ENCODE results near the gene TRERF1. TPM values are rescaled to one million over a fixed set of nuclear protein-coding genes. Genes with fewer than 3 reads are reported as not detected.
A peak's percentile ranks its signal among the peaks of the same experiment; 100 is the strongest.
"Not testable (repeated sequence)": the region's sequence is repeated elsewhere in the genome, so short reads cannot be mapped to it uniquely, and the experiment has no call there.

TRERF1 gene
- total RNA-seq, 1 donor from 2014 or later: 20.6 TPM

- no peaks in the 10 kb centered on the region for H3K36me3 ChIP-seq
- no peak overlapping the region for H3K27ac ChIP-seq
- peaks cover 36% of the 10 kb centered on the region for H3K4me1 ChIP-seq
- intact Hi-C loops (cut with DNase I): no loop called here
- no peak overlapping the region for H3K4me3 ChIP-seq
- no peak for DNase-seq (ENCODE audit: extremely low spot score in 2 of 2)
- H3K9me3 ChIP-seq: no peaks in the 10 kb centered on the region
- TF ChIP-seq POLR2AphosphoS5 (IDR thresholded peaks at IDR 0.05; ENCODE audit: insufficient read depth in 1 of 2, low read depth in 1 of 2) (no peak), CTCF (IDR thresholded peaks at IDR 0.05) (no peak), POLR2A (IDR thresholded peaks at IDR 0.05) (no peak)
- no peaks in the 10 kb centered on the region for H3K27me3 ChIP-seq
These were observed 229.3 kb downstream of the TRERF1 start for GRCh38 chr6:42222448-42222847.

- H3K4me1 ChIP-seq: peaks cover 37% of the 10 kb centered on the region
- intact Hi-C loops (cut with DNase I): no loop called here
These were observed 230.2 kb downstream of the TRERF1 start for GRCh38 chr6:42221546-42221945.

GRCh38 chr6:42220807-42221206 lies 230.9 kb downstream of the TRERF1 start:
- peaks cover 34% of the 10 kb centered on the region for H3K4me1 ChIP-seq
- no peaks in the 10 kb centered on the region for H3K36me3 ChIP-seq
- H3K4me3 ChIP-seq: no peak overlapping the region
- H3K27ac ChIP-seq: no peak overlapping the region
- TF ChIP-seq POLR2AphosphoS5 (IDR thresholded peaks at IDR 0.05; ENCODE audit: insufficient read depth in 1 of 2, low read depth in 1 of 2) (no peak), POLR2A (IDR thresholded peaks at IDR 0.05) (no peak), CTCF (IDR thresholded peaks at IDR 0.05) (no peak)
- no peaks in the 10 kb centered on the region for H3K9me3 ChIP-seq
- intact Hi-C loops (cut with DNase I): no loop called here
- no peak for DNase-seq (ENCODE audit: extremely low spot score in 2 of 2)
- H3K27me3 ChIP-seq: no peaks in the 10 kb centered on the region

More at GRCh38 chr6:42221546-42221945, 230.2 kb downstream of the TRERF1 start:
- Histone ChIP-seq H3K36me3 (no peaks in the 10 kb centered on the region), H3K9me3 (no peaks in the 10 kb centered on the region), H3K27me3 (no peaks in the 10 kb centered on the region), H3K27ac (no peak overlapping the region), H3K4me3 (no peak overlapping the region)
- no peak for TF ChIP-seq POLR2A (IDR thresholded peaks at IDR 0.05)
- no peak for TF ChIP-seq CTCF (IDR thresholded peaks at IDR 0.05)
- no peak for TF ChIP-seq POLR2AphosphoS5 (IDR thresholded peaks at IDR 0.05; ENCODE audit: insufficient read depth in 1 of 2, low read depth in 1 of 2)
- no peak for DNase-seq (ENCODE audit: extremely low spot score in 2 of 2)

GRCh38 chr6:42217519-42218367 lies 234.0 kb downstream of the TRERF1 start, which contains the start of gene MRPS10:
TSS of gene MRPS10 (minus strand) at chr6:42217861. CDS start at chr6:42217849, 12 bp downstream.
- peaks cover 33% of the 10 kb centered on the region for H3K4me1 ChIP-seq
- no peak for DNase-seq (ENCODE audit: extremely low spot score in 2 of 2)
- TF ChIP-seq CTCF (IDR thresholded peaks at IDR 0.05) (no peak), POLR2A (IDR thresholded peaks at IDR 0.05) (peak in 1 of 2 donors; percentile 41), POLR2AphosphoS5 (IDR thresholded peaks at IDR 0.05; ENCODE audit: insufficient read depth in 1 of 2, low read depth in 1 of 2) (peak; percentile 90 to 98)
- peak within 1 kb of the TSS; percentile 80 to 82 for H3K4me3 ChIP-seq
- H3K36me3 ChIP-seq: peaks cover 0 to 11% of the 10 kb centered on the region in 2 donors
- H3K9me3 ChIP-seq: no peaks in the 10 kb centered on the region
- H3K27me3 ChIP-seq: no peaks in the 10 kb centered on the region
- intact Hi-C loops (cut with DNase I): loop anchor here (5.0 kb wide), 1 partner anchor 235 kb away; the partner anchor contains the start of gene TRERF1
- H3K27ac ChIP-seq: peak within 1 kb of the TSS; percentile 81

- Histone ChIP-seq H3K36me3 (peaks cover 0 to 16% of the 10 kb centered on the region in 2 donors), H3K4me1 (peaks cover 33% of the 10 kb centered on the region), H3K9me3 (no peaks in the 10 kb centered on the region), H3K4me3 (peak overlapping the region; percentile 80 to 82), H3K27me3 (no peaks in the 10 kb centered on the region), H3K27ac (peak overlapping the region; percentile 81)
- TF ChIP-seq POLR2A (IDR thresholded peaks at IDR 0.05) (no peak), POLR2AphosphoS5 (IDR thresholded peaks at IDR 0.05; ENCODE audit: insufficient read depth in 1 of 2, low read depth in 1 of 2) (no peak), CTCF (IDR thresholded peaks at IDR 0.05) (no peak)
- no peak for DNase-seq (ENCODE audit: extremely low spot score in 2 of 2)
- intact Hi-C loops (cut with DNase I): loop anchor here (5.0 kb wide), 1 partner anchor 235 kb away; the partner anchor contains the start of gene TRERF1
These were observed 234.6 kb downstream of the TRERF1 start for GRCh38 chr6:42217157-42217518.

- intact Hi-C loops (cut with DNase I): loop anchor here (5.0 kb wide), 1 partner anchor 236 kb away; the partner anchor contains the start of gene TRERF1
- H3K27me3 ChIP-seq; DNase-seq (ENCODE audit: extremely low spot score in 2 of 2); H3K27ac ChIP-seq; H3K9me3 ChIP-seq: not testable (repeated sequence)
- peak overlapping the region in 1 of 2 donors; percentile 80 for H3K4me3 ChIP-seq
- peaks cover 33% of the 10 kb centered on the region for H3K4me1 ChIP-seq
- peaks cover 0 to 22% of the 10 kb centered on the region in 2 donors for H3K36me3 ChIP-seq
These were observed 235.2 kb downstream of the TRERF1 start for GRCh38 chr6:42216495-42216894.
